Naive thymus-derived CD8-positive, alpha-beta T cell (primary cell): ENCODE measurements around the gene PRIM2. TPM values are rescaled to one million over a fixed set of nuclear protein-coding genes. Genes with fewer than 3 reads are reported as not detected.
"Not testable (repeated sequence)": the region's sequence is repeated elsewhere in the genome, so short reads cannot be mapped to it uniquely, and the experiment has no call there.

Source experiments
- ATAC-seq, 2 donors: fragments of 150-1000 bp; cut with Tn5 transposase in 1 of 2; sonication (Bioruptor Pico), chemical (Tn5 transposase) in 1 of 2; 1 replicate in 1 of 2; 2 replicates in 1 of 2; pipeline ENCODE4 v1.10.0; 2021; ENCODE audit warnings: mild to moderate bottlenecking in 2 of 2, moderate library complexity in 2 of 2
- POLR2A ChIA-PET: fragments of 350-600 bp; sonication (Branson Sonifier 250); formaldehyde crosslinking; loops from one replicate; lab custom pipeline; 2021; ENCODE audit warnings: antibody characterized with exemption; lab: Charles Lee
- DNase-seq, 10 donors: peaks; one replicate each; pipeline versions ENCODE4 v3.0.0 to v3.0.0-alpha.2; 2020 to 2022
- H3K27ac Mint-ChIP-seq, 10 donors: one replicate each; pipeline ENCODE4 v1.8.0; 2020 to 2022; ENCODE audit warnings: mild to moderate bottlenecking in 10 of 10, mixed read lengths in 10 of 10, moderate library complexity in 4 of 10, inconsistent platforms in 1 of 10
- H3K27me3 Mint-ChIP-seq, 5 donors: one replicate each; pipeline ENCODE4 v1.8.0; 2021 to 2022; ENCODE audit warnings: mixed read lengths in 5 of 5
- H3K36me3 Mint-ChIP-seq, 3 donors: one replicate each; pipeline ENCODE4 v1.8.0; 2020 to 2022; ENCODE audit warnings: mixed read lengths in 3 of 3, mild to moderate bottlenecking in 2 of 3, inconsistent platforms in 1 of 3
- H3K4me1 Mint-ChIP-seq, 4 donors: one replicate each; pipeline ENCODE4 v1.8.0; 2021 to 2022; ENCODE audit warnings: mixed read lengths in 4 of 4
- H3K4me3 Mint-ChIP-seq, 10 donors: one replicate each; pipeline ENCODE4 v1.8.0; 2020 to 2022; ENCODE audit warnings: mild to moderate bottlenecking in 10 of 10, mixed read lengths in 10 of 10, moderate library complexity in 6 of 10, inconsistent platforms in 1 of 10
- H3K9me3 Mint-ChIP-seq, 9 donors: one replicate each; pipeline ENCODE4 v1.8.0; 2020 to 2022; ENCODE audit warnings: mixed read lengths in 9 of 9, mild to moderate bottlenecking in 3 of 9, inconsistent platforms in 1 of 9, moderate library complexity in 1 of 9
- polyA plus RNA-seq, 3 donors: library from polyadenylated mRNA; unstranded; fragments of 300-500 nt; fragmentation: Illumina TruSeq; gene quantifications; one replicate each; pipeline ENCODE4 v1.2.3, GENCODE V29; 2021
- total RNA-seq, 8 experiments: library from RNA in 2 of 8; stranded (reverse) in 2 of 8; gene quantifications; one replicate each; pipeline ENCODE4 v1.2.3 and lab custom pipeline; 2021 to 2026

The PRIM2 gene
- total and polyA plus RNA-seq, 5 experiments from 2014 or later = 8.1 to 15.1 (median 9.9) TPM

DNA sequence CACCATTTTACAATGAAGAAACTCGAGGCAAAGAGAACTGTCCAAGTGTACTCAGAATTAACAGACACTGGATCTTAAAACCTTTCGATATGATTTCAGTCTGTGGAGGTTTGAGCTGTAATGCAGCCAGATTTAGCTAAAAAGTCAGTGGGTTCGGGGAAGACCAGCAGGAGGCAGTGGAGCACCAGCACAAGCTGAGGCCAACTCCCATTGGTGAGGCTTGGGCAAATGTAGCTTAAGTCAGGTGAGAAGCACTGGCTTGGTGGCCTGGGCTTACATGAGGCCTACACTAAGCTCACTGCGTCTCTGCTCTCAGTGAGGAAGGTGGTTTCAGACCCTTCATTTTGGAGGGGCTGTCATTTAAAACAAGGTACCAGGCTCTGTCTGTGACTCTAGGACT, 234.5 kb downstream of the PRIM2 start:
- H3K4me1 Mint-ChIP-seq, H3K27me3 Mint-ChIP-seq, H3K4me3 Mint-ChIP-seq, ATAC-seq, H3K36me3 Mint-ChIP-seq, H3K27ac Mint-ChIP-seq, POLR2A ChIA-PET, DNase-seq, H3K9me3 Mint-ChIP-seq: not testable (repeated sequence)

DNA sequence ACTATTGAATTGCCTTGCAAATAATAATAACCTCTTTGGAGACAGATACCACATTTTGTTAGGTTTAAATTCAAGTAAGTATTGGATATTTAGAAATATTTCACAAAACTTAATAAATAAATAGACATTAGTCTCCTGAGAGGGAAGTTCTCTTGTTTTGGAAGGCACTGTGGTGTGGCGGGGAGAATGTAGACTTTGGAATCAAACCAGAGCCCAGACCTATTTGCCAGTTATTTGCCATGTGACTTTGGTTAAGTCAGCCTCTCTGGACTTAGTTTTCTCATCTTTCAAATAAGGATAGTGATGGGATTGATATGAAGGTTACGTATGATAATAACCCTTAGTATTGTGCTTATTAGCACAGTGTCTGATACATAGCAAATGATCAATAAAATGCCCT, 240.4 kb downstream of the PRIM2 start:
- H3K4me1 Mint-ChIP-seq, H3K36me3 Mint-ChIP-seq, DNase-seq, ATAC-seq, POLR2A ChIA-PET, H3K9me3 Mint-ChIP-seq, H3K4me3 Mint-ChIP-seq, H3K27me3 Mint-ChIP-seq, H3K27ac Mint-ChIP-seq: not testable (repeated sequence)

DNA sequence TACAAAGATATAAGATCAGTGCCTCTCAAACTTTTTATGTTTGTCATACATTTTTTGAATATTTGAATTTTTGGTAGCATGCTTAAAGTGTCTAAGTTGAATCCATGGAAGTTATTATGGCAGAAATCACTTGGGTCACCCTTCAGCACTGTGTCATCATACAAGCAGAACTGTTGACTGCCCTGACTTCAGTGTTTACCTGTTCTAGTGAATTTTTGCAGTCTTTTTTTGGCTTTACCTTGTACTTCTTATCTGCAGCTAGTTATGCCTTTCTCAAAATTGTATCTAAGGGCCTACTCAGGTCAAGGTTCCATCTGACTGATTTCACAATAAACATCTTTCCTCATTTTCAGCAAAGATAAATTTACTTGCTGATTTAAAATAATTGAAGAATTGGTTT, 241.7 kb downstream of the PRIM2 start:
- H3K36me3 Mint-ChIP-seq, H3K4me3 Mint-ChIP-seq, DNase-seq, POLR2A ChIA-PET, H3K4me1 Mint-ChIP-seq, H3K27ac Mint-ChIP-seq, H3K9me3 Mint-ChIP-seq, H3K27me3 Mint-ChIP-seq, ATAC-seq: not testable (repeated sequence)

DNA sequence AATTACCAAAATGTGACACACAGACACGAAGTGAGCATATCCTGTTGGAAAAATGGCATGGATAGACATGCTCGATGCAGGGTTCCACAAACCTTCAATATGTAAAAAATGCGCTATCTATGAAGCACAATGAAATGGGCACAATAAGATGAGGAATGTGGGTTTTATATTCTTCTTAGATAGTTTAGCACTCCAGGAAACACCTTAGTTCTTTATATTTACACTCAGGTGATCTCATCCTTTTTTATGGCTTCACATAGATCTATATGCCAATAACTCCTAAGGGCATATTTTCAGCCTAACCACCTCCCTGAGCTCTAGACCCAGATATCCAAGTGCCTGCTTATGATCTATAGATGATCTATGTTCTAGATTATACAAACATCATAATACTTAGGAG, 244.8 kb downstream of the PRIM2 start:
- H3K9me3 Mint-ChIP-seq, ATAC-seq, DNase-seq, POLR2A ChIA-PET, H3K4me3 Mint-ChIP-seq, H3K27ac Mint-ChIP-seq, H3K27me3 Mint-ChIP-seq, H3K36me3 Mint-ChIP-seq, H3K4me1 Mint-ChIP-seq: not testable (repeated sequence)

DNA sequence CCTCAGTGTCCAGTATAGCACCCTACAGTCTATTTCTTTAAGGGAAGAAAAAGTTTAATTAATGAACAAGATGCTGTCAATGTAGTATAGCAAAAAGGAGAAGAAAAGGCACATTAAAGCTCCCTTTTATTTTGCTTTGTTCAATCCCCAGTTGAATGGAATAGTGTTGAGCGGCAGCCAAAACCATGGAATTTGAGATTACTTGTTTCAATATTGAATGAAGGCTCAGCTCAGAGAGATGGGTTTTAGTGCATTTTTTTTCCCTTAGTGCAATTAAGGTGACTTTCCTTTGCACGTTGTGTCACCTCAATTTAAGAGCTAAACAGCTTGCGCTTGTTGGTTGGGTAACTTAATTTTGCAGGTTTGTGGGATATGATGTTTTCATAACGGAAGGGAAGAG, 254.7 kb downstream of the PRIM2 start:
- POLR2A ChIA-PET, H3K27ac Mint-ChIP-seq, H3K36me3 Mint-ChIP-seq, H3K4me3 Mint-ChIP-seq, DNase-seq, ATAC-seq, H3K4me1 Mint-ChIP-seq, H3K27me3 Mint-ChIP-seq, H3K9me3 Mint-ChIP-seq: not testable (repeated sequence)

DNA sequence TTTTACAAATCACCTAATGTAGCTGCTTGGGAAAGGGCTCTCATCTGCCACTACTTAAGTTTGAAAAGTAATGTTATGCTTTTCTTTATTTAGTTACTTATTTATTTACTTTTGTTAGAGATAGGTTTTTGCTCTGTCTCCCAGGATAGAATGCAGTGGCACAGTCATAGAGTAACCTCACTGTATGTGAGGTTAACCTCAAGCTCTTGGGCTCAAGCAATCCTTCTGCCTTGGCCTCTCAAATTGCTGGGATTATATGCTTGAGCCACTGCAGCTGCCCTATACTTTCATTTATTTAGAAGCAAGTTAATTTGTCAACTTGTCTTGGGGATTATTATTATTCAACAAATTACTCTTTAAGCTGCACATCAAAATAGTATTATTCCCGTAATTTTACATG, 255.4 kb downstream of the PRIM2 start:
- H3K27ac Mint-ChIP-seq, DNase-seq, H3K4me1 Mint-ChIP-seq, H3K9me3 Mint-ChIP-seq, H3K4me3 Mint-ChIP-seq, ATAC-seq, POLR2A ChIA-PET, H3K36me3 Mint-ChIP-seq, H3K27me3 Mint-ChIP-seq: not testable (repeated sequence)

DNA sequence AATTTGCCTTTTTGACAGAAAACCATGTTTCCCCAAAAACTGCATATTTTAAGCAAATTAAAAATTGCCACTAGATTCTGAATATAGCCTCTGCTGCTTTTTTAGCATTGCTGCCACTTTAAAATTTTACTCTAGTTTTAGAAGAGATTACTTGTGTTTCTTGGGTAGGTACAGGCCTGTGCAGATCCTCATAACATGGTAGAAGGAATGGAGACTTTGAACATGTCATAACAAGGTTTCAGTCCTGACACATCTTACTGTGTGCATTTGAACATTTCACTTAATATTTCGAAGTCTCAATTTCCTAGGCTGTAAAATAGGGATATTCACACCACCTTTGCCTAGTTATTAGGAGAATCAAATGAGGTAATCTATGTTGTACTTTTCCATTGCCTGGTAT, 259.6 kb downstream of the PRIM2 start:
- H3K36me3 Mint-ChIP-seq, H3K27me3 Mint-ChIP-seq, H3K9me3 Mint-ChIP-seq, POLR2A ChIA-PET, H3K4me1 Mint-ChIP-seq, H3K4me3 Mint-ChIP-seq, H3K27ac Mint-ChIP-seq, DNase-seq, ATAC-seq: not testable (repeated sequence)

DNA sequence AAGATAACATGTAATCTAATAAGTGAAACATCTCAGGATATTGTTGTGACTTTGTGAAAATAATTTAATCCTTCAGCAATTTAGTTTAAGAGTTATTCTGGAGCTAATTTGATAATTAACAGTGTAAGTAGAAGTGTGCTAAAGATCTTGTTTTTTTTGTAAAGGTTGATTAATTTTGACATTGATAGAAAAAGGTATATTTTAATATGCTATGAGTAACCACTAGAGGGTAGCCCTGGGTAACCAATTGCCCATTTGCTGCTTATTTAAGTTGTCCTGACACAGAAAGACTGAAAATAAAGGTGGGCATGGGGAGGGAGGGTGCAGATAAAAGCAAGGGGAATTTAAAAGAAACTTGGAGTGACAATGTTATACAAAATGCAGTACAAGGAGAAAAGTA, 262.1 kb downstream of the PRIM2 start:
- H3K27ac Mint-ChIP-seq, H3K4me1 Mint-ChIP-seq, H3K36me3 Mint-ChIP-seq, DNase-seq, H3K4me3 Mint-ChIP-seq, POLR2A ChIA-PET, H3K9me3 Mint-ChIP-seq, H3K27me3 Mint-ChIP-seq, ATAC-seq: not testable (repeated sequence)

DNA sequence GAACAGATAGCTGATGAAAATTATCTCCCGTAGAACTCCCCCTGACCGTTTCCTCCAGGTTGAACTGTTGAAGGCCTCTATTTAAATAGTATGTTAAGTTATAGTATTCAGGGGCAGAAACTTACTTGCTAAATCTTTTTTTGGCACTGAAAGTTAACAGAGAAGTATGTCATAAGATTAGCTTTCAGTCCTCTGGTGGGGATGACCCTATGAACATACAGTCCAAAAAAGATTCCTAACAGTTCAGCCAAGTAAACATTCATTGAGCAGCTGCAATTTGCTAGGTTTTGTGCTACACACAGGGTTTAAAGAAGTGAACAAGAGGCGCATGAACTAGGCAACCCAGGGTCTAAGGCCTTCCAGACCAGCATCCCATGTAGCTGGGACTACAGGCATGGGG, 264.2 kb downstream of the PRIM2 start:
- H3K9me3 Mint-ChIP-seq, H3K4me3 Mint-ChIP-seq, POLR2A ChIA-PET, H3K4me1 Mint-ChIP-seq, H3K27ac Mint-ChIP-seq, ATAC-seq, DNase-seq, H3K27me3 Mint-ChIP-seq, H3K36me3 Mint-ChIP-seq: not testable (repeated sequence)

DNA sequence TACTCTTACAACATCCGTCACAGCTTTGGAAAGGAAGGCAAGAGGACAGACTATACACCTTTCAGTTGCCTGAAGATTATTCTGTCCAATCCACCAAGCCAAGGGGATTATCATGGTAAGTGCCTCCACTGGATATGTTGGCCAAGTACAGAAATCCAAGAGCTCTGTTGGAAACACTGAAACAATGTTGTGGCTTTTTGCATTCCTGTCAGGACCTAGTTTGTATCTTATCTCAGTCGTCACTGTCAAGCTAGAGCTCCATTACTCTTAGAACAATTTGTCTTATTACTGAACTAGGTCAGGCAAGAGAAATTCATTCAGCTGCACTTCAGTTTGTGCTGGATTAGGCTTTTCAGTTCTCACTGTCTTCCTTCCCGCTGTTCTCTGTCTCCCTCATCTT, 283.7 kb downstream of the PRIM2 start:
- H3K9me3 Mint-ChIP-seq = not testable (repeated sequence)

DNA sequence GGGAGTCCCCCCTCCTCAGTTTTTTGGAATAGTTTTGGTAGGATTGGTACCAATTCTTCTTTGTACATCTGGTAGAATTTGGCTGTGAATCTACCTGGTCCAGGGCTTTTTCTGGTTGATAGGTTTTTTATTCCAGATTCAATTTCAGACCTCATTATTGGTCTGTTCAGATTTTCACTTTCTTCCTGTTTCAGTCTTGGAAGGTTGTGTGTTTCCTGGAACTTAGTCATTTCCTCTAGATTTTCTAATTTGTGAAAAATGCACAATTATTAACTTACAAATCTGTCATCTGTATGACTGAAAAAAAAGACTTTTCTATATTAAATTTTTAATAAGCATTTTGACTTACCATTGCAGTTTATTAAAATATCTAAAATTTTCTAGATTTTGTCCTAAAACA, 287.9 kb downstream of the PRIM2 start:
- H3K9me3 Mint-ChIP-seq, DNase-seq, ATAC-seq, H3K27ac Mint-ChIP-seq, H3K27me3 Mint-ChIP-seq, POLR2A ChIA-PET, H3K4me3 Mint-ChIP-seq, H3K4me1 Mint-ChIP-seq: not testable (repeated sequence)
- H3K36me3 Mint-ChIP-seq = peaks cover 8 to 54% (median 41%) of the 10 kb centered on the region in 3 donors

More for the DNA sequence above, 283.7 kb downstream of the PRIM2 start:
- DNase-seq, H3K4me1 Mint-ChIP-seq, POLR2A ChIA-PET, H3K4me3 Mint-ChIP-seq, H3K27ac Mint-ChIP-seq, H3K27me3 Mint-ChIP-seq, ATAC-seq: not testable (repeated sequence)
- H3K36me3 Mint-ChIP-seq = peaks cover 8 to 35% (median 27%) of the 10 kb centered on the region in 3 donors

DNA sequence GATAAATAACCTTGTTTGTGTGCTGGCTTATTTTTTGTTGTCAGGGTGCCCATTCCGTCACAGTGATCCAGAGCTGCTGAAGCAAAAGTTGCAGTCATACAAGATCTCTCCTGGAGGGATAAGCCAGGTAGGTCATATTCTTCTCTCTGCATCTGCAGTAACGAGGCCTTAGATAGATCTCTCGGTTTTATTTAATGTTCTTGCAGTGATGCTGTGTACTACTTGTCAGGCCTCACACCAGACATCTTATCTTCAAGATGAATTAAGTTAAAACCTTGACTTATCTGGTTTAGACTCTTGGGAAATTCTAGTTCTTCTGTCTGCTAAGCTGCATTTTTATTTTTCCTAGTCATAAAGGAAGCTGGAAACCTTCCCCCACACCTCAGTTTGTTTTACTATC, 288.9 kb downstream of the PRIM2 start:
- peaks cover 8 to 50% (median 37%) of the 10 kb centered on the region in 3 donors for H3K36me3 Mint-ChIP-seq
- DNase-seq, H3K4me1 Mint-ChIP-seq, H3K27ac Mint-ChIP-seq, H3K9me3 Mint-ChIP-seq, POLR2A ChIA-PET, H3K27me3 Mint-ChIP-seq, H3K4me3 Mint-ChIP-seq, ATAC-seq: not testable (repeated sequence)

DNA sequence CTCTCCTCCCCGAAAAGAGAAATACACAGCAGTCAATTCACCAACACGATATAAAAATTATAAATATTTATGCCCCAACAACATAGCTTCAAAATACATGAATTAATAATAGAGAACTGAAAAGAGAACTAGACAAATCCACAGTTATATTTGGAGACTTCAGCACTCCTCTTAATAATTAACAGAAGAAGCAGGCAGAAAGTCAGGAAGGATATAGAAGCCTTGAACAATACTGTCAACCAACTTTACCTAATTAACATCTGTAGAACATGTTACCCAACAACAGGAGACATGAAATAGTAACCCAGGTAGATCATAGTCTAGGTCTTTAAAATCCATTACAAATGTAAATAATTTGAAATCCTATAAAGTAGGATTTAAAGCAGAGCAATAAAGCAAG, 293.2 kb downstream of the PRIM2 start:
- H3K27ac Mint-ChIP-seq, DNase-seq, POLR2A ChIA-PET, H3K9me3 Mint-ChIP-seq, H3K4me1 Mint-ChIP-seq, H3K4me3 Mint-ChIP-seq, H3K27me3 Mint-ChIP-seq, ATAC-seq: not testable (repeated sequence)
- H3K36me3 Mint-ChIP-seq = peaks cover 0 to 23% (median 23%) of the 10 kb centered on the region in 3 donors

DNA sequence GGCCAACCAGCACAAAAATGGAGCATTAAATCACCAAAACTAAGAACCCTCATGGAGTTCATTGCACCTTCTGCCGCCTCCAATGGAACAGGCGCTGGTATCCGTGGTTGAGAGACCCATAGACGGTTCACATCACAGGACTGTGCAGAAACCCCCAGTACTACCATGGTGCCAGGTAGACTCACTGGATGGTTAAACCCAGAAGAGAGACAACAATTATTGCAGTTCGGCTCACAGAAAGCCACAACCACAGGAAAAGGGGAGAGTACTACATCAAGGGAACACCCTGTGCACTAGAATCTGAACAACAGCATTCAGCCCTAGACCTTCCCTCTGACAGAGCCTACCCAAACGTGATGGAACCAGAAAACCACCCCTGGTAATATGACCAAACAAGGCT, 301.5 kb downstream of the PRIM2 start:
- POLR2A ChIA-PET, H3K9me3 Mint-ChIP-seq, H3K27me3 Mint-ChIP-seq: not testable (repeated sequence)
- Mint-ChIP-seq H3K27ac (peak overlapping the region in 8 of 10 donors; percentile 28 to 90 (median 74)), H3K4me3 (peak overlapping the region in 6 of 10 donors; percentile 16 to 62 (median 20)), H3K36me3 (peaks cover 0 to 16% (median 5%) of the 10 kb centered on the region in 3 donors), H3K4me1 (peaks cover 6 to 17% (median 11%) of the 10 kb centered on the region in 4 donors)
- DNase-seq (peak in 3 of 10 donors; percentile 16 to 46 (median 40)), ATAC-seq (peak; percentile 23 to 75)
